GM21423 (cell line): Measurements from ENCODE around the gene SESN3.
"Not testable (repeated sequence)": the region's sequence is repeated elsewhere in the genome, so short reads cannot be mapped to it uniquely, and the experiment has no call there.

ENCODE experiments used
- ATAC-seq: cut with Tn5 transposase; IDR thresholded peaks from one replicate; pipeline ENCODE4 v1.9.1; 2021; ENCODE audit warnings: mild to moderate bottlenecking, moderate library complexity; ENCODE audit not compliant: unreplicated experiment

The SESN3 gene

DNA sequence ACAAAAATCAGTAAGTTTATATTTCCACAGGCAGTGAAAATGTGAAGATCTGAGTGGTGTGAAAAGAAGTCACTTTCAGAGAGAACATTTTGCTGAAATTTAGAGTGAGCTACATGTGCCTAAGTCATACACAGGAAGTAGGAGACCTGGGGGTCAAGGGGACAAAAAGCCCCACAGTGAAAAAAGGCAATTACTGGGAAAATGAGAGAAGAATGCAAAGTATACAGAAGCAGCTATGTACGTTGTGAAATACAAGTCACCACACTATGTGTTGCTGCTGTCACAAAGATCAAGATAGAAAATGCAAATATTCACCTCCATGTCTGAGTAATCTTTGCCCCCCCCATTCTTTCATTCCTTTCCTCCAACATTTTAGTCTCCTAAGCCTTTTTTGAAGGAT is 21.6 kb upstream of the SESN3 start:
- no peak for ATAC-seq

DNA sequence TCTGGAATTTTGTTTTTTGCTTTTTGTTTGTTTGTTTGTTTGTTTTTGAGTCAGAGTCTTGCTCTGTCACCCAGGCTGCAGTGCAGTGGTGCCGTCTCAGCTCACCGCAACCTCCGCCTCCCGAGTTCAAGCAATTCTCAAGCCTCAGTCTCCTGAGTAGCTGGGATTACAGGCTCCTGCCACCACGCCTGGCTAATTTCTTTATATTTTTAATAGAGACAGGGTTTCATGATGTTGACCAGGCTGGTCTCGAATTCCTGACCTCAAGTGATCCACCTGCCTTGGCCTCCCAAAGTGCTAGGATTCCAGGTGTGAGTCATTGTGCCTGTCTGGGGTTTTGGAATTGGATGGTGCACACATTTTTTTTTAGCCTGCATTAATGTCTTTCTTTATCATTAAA is 20.9 kb upstream of the SESN3 start:
- ATAC-seq: not testable (repeated sequence)

DNA sequence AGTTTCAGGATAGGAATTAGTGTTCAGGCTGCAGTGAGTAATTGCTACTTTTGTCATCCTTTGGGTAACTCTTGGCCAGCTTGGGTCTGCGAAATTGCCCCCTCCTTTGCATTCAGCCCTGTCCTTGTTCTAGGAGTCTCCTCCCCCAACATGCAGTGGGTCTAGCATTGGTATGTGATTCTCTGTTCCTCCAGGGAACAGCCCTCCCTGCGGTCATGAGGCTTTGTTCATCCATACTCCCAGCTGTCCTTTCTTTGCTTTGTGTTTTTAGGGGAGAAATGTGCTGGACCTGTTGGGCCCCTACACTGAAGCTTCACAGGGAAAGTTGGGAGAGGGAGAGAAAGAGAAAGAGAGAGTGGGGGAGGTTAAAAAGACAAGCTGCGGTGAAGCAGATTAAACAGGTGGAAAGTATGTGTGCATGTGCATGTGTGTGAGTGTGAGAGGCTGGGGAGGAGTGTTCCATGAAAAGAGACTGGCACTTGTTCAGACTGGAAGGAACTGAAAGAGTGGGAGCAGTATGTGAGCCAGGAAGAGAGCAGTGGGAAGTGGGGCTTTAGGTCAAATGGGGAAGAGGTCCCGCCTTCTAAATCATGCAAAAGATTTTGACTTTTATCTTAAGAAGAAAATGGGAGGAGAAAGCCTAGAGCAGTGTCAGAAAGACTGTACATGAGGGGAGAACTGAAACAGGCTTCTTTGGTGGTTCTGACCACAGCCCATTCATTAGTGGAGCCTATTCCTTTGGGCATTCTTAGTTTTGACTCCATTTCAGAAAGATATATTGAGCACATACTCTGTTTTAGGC is 17.9 kb upstream of the SESN3 start:
- ATAC-seq: peak; percentile 83

DNA sequence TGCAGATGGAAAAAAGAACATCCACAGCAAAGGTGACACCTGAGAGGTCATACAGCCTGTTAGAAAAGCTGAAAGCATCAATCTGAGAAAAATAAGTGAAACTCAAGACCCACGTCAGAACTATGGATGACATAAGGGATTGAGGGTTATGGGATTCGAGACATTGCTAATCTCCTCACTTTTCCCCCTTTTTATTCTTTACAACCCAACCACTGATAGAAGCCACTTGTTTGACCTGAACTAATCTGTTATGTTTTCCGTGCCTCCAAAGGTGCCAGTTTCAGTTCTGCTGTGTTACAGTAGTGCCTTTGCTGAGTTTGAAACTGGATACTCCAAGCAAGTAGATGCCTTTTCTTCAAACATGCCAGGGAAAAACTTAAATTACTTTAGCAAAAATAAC is 16.9 kb upstream of the SESN3 start:
- no peak for ATAC-seq

DNA sequence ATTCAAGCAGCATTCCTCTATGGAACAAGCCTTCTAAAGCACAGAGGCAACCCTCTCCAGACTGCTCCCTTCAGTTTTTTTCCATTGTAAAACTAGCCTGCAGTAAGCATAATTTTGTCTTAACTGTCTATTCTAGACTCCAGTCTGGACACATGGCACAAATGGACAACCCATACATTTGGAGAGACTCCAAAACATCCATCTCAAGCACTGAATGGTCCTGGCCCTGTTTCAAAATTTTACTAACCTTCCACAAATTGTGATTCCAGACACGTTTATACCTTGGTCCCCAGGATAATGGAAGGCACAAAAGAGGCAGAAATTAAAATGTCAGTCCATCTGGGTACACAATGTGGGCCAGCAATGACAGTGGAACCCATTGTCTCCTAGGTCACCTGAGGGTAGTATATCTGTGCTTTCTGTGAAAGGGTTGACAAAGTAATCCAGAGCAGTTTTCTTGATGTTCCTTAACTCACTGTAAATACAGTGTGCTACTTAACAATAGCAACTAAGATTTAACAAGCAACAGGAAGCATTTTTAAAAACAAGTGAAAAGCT is 16.2 kb upstream of the SESN3 start:
- ATAC-seq: no peak

DNA sequence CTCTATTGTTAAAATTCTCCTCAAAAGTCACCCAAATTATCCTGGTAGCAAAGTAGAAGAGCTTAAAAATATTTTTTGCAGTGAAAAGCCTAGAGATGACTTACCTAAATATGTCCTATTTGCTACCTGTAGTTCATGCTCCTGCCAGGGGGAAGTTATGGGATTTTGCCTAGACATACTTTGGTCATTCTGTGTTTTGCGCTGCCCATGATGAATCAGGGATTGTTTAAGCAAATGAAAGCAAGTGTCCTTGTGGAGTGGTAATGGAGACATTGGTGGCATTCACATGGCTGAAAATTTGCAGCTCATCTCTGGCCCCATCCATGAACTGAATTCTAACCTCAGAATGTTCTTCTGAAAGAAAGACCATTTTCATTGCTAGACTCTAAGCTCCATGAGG is 14.6 kb upstream of the SESN3 start:
- no peak for ATAC-seq

DNA sequence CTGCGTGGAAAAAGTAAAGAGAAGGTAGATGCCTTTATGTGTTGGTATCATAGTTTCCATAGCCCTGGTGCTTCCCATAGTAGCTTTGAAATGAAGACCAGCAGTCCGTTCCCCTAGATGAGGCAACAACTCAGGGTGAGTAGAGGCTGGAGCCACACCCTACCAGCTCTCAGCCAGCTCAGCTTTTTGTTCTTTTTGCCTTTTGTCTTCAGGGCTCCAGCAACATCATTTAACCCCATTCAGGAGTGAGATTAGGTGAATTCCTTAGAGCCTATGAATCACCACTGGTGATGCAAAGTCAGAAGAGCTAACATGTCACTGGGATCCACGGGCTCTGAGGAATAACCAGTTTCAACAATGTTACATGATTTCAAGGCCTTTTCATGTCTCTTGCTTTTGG is 14.0 kb upstream of the SESN3 start:
- ATAC-seq: no peak

DNA sequence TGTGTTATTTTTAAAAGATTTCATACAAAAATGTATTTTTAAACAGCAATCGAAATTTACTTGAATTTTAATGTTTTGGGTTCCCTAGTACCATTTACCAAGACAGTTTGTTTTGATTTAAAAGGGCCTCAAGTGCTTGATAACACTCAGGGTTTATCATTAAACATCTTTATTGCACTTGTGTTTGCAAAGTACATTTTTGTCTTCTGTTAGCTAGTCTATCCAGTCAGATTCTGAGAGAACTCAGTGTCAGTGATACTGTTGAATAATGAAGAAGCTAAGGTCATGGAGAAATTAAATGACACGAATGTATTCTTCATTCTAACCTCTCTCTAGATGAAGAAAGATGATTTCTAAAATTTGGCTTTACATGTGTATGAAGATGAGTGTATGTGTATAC is 12.7 kb upstream of the SESN3 start:
- ATAC-seq: no peak

DNA sequence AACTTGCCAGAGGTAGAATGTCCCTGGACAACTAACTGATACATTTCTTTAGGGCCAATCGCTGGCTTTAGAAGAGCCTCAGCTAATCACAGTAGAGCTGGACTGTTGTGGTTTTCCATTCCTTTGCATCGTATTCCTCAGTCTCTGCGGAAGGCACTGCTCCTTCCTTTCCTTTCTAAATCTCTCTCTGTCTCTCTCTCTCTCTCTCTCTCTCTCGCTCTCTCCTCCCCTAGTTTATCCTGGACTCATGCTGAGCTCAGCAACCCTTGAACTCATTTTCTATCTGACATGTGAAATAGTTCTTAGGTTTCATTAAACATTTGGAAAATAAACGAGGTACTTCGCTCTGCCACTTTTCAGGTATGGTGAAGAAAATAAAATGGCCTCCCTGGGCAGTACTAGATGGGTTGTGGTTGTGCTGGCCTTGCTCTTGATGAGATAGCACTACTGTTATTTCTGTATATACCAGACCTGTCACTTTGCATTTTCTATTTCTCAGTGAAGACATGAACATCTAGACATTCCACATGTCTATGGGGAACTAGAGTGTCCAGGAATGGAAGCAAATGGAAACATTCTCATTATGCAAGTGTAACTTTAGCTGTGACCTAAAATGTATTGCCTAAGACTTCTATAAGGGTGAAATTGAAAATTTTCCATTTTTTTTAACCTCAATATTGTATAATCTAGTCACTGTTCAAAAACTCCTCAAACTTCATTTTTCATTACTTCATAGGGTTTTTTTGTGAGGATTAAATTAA is 12.0 kb upstream of the SESN3 start:
- no peak for ATAC-seq

DNA sequence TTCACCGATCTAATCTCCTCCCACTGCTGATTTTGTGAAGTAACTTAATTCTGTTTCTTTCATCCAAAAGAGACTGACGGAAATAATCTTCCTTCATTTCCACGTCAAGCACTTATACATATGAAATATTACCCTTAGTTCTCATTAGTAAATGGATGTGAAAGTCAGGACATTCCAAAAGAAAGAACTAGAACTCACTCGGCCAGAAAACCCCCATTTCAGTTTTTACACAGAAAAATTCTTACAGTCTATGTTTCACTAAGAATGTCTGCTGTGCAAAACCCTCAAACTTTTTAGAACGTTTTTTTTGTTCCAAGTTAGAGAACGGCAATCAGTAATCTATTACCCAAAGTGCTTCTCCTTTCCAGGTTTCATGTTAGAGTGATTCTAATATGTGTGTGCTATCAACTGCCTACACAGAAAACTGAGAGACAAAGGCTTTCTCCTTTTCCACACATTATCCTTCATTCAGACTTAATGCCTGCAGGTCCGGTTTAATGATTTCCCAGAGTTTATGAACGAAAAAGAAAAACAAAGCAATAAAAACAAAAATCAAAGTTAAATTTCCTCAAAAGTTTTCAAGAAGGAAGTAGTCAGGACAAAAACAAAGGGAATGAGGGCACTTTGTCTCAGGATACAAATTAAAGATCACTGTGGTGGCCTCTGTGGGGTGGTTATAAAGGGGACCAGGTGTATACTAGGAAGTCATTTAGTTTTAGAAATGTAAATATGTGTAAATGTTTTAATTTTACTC is 11.3 kb upstream of the SESN3 start:
- ATAC-seq: peak; percentile 61

DNA sequence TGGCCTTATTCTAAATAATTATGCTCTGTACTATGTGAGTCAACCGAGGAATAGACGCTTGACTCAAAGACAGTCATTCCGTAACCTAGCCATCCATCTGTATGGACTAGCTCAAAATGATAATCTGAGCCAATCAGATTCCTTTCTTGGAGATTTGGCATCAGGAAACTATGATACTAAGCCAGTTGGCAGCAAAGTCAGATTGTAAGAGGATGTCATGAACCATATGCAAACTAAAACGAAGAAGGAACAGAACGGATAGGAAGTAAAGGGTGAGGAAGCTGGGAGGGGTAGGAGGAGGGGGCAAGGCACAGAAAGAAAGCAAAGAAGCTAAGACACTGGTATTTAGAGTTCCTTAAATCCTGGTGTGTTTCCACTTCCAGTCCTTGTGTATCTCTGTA is 10.7 kb upstream of the SESN3 start:
- ATAC-seq: peak; percentile 57

DNA sequence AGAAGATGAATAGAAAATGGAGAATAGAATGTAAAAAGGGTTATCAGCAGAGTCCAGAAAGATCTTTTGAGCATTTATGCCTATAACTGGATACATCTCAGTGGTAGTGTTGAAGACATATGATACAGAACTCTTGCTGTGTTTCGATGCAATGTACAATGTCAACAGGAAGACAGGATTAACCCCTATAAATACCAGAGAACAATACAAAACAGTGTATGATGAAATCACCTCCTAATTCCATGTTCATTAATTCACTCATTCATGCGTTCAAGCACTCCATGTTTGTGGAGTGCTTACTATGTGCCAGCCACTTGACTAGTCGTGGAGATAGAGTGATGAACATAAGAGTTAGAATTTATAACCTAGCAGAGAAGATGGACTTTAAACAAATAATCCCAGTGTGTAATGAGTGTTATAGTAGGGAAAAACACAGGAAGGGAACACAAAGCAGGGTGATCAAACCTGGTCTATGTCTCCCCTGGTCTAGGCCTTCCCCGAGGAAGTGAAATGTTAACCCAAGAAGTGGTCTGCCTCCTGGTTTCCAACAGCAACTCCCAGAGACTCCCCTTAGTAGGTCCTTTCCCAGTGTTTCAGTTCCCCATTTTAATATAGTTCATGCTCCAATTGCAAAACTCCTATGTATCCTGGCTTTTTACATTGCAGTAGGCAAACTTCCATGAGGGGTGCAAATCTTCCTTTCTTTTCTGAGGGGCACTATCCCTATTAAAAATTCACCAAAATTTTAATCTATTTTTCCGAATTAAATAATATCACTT is 9.1 kb upstream of the SESN3 start:
- ATAC-seq: no peak

DNA sequence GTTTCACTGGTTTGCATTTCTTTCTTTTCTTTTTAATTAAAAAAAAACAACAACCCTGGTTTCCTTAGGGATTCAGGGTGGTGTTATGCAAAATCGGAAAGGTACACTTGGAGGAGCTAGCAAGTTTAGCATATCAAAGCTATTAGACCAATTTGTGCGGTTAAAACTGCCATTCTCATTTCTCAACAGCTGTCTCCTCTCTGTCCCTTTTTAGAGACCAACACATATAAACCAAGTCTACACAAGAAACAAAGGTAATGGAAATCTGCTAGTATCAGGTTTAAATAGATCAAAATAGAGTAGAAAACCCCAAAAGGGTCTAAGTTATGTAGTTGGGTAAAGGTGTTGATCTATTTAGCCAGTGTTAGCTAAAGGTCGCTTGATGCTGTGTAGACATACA is 1.7 kb upstream of the SESN3 start:
- ATAC-seq: no peak

DNA sequence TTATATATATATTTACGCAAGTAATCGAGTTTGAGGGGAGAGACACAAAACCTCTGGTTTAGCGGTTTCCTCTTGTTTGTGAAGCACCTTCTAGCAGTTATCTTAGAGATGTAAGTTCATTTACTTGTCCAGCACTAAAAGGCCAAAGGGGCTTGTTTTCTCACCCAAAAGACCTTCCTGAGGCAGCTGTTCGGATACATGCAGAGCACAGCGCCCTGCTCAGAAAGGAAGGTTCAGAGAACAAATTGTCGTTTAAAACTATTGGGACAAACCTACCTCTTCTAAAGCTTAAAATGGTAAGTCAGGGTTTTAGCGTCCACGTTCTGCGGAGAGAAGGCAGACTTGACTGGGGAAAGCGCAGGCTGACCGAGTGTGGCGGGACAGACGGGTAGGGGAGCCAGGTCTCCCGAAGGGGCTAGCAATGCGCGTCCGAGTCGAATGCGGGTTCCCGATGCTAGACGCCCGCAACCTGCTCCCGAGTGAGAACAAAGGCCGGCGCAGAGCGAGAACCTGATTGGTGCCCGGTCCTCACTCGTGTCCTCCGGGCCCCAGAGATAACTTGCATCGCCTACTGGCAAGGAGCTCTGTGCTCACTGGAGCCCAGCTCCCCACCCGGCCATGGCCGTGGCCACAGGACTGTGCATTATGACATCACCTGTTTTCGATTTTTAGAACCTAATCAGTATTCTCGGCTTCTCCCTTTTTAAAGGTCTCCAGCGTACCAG is 1.0 kb upstream of the SESN3 start:
- peak; percentile 23 for ATAC-seq

DNA sequence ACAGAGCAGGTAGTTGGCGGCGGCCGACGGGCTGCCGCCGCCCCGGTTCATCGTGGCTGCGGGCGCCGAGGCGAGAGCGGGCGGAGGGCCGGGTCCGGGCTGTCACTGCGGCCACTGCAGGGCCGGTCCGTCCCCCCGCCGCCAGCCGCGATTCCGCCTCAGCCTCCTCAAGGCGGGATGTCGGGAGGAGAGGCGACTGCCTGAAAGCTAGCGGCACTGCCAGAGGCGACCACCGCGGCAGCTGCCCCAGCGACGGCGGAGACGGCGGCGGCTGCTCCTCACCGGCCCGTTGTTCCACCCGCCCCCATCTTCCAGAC is 234 bp downstream of the SESN3 start:
- peak; percentile 12 for ATAC-seq

DNA sequence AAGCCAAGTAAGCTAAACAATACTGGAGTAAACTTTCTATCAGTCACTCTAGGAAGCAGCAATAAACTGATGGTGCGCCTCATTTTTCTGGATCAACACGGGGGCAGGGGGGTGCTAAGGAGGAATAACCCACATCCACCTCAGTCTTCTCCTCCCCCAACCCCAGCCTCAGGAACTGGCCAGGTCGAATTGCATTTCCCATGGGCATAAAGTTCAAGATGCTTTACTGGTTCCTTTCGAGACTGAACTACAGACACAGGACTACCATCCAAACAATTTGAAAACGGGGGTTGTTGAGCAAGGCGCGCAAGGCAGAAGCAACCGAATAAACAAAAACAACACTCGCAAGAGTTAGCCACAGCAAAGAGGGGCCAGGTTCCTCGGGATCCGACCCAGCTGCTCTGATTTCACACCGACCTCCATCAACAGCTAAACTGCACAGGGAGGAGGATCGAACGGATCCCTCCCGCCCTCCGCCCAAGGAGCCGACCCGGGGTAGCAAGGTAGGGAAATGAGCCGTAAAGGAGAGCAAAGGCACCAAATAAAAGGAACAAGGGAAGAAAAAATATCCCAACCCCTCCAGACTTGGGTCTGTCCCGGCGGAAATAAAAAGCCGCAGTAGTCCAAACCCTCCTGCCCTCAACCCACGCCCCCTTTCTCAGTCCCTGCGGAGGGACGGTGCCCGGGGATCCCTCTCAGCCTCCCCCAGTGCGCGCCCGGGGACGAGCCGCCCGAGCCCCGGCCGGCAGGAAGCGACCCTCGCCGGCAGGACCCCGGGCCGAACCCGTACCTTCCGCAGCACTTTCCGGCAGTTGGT is 801 bp downstream of the SESN3 start:
- ATAC-seq: no peak

DNA sequence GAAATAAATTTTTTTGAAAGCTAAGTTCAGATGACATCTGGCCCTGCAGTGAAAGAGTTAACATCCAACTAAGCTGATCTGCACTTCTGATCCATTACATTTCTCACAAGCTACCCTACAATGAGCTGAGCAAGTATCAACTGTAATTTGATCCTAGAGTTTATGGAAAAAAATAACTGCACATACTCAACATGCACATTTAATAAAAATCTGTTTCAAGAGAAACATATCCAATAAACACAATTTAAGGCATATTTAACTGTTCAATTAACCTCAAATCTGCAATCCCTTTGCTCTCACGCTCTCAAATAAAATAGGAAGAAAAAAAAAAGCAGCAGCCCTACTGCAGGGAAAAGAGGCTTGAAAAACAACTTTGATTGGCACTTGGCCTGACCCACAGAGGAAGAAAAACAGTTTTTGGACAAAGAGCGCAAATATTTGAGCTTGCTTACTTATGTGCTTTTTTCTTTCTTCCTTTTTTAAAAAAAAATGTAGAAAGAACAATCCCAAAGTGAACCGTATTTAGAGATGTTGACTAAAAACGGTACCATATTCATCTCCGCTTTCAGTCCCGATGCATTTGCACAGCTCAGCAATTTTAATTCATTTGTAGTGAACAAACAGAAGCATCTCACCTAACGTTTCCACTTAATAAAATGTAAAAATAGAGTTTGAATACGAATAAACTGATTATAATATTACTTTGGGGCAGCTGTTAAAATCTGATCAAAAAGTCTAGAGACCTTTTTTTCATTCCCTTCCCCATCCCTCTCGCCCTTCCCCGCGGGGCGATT is 1.6 kb downstream of the SESN3 start:
- no peak for ATAC-seq

DNA sequence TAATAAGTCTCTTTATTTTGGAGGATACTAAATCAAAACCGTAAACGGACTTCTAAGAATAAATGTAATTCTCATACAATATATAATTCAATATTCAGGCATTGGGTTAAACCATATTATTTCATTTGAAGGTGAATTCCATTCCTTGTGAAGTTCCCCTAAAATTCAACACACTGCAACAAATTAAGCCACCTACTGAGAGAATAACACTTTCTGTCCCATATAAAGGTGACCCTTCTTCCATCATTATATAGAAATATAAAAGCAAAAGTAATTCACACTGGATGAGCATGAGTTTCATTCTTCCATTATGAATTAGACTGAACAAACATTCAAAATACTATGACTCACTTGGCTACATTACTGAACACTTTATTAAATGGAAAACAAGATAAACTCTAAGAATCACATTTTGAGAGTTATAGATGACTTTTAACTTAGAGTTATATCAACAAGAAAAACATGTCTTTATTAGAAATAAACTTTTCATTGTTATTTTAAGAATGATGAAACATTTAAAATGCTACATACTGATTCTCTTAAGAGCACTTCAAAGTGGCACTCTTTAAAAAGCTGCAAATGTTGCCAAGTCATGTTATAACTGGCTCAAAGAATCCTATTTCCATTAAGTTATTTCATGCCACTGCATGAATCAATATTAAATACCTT is 2.8 kb downstream of the SESN3 start:
- ATAC-seq: no peak
